ENCODE results near the gene HMG20A.

The HMG20A gene

DNA sequence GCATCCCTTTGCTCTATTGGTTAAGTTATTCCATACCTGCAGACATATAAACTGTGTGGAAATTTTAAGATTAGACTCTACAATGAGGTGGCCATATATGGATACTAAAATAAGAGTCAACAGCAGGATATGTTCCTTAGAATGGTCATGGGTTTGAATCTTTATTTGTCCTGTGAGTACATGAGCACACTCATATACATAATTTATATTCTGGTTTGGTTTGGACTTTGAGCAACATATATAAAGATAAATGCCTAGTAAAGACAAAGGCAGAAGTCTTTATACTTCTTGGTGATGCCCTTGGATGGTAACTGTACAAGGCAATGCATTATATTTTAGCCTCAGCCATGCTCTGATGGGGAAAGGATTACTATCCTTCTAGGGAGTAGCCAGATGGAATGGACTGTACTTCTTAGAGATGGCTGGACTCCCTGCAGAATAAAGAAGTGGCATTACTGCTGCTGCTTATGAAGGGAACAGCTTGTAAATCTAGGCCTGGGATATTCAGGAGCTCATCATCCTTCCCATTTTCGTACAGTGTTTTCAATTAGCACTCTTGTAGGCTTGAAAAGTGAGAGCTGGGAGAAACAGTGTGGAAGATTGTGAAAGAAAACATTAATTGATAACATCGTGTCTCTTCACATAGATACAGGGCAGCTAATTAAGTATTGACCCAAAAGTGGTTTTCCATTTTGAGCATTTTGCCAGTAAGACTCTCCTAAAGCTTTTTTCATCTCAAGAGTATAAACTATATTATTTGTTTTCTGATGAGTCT, 60.4 kb downstream of the HMG20A start:
- DNase-seq: no peak

GRCh38 chr15:77481670-77482069, 61.0 kb downstream of the HMG20A start:
- no peak for DNase-seq

- DNase-seq: no peak
These were observed 61.9 kb downstream of the HMG20A start for GRCh38 chr15:77482570-77482969.

DNA sequence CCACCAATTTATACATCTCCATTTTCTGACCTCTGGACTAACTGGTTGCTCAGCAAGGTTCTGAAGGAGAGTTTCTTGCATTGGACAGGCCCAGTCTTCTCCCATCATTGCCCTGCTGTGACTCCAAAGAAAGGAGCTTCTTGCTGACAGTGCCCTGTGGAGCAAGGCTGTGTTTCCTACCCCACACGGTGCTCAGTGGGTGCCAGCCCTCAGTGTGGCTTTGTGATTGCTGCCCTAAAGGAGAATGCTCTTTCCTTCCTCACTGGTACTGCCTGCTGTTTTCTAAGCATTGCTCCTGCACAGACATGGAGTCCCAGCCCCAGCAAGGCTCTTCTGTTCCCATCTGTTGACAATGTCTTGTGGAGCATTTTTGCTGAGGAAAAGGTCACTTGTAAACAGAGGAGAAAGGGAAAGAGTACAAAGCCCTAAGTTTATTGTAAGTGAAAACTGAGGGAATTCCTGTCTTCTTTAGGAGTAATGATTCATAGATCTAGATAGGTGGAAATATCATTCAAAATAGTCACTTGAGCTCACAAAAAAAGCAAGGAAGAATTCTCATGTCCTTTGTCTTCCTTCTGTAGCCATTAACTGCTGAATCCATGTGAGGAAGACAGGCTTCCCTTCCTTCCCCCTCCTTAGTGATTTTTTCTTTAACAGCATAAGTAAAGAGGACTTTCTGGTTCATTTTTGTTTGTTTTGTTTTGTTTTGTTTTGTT, 62.9 kb downstream of the HMG20A start:
- no peak for DNase-seq

GRCh38 chr15:77484994-77485393, 64.3 kb downstream of the HMG20A start:
- no peak for DNase-seq

GRCh38 chr15:77486542-77487468, 66.1 kb downstream of the HMG20A start:
- DNase-seq: no peak

- DNase-seq: no peak
These were observed 66.8 kb downstream of the HMG20A start for GRCh38 chr15:77487469-77487842.

GRCh38 chr15:77487888-77488287, 67.2 kb downstream of the HMG20A start:
- no peak for DNase-seq

- DNase-seq: no peak
These were observed 69.0 kb downstream of the HMG20A start for GRCh38 chr15:77489647-77490046.

GRCh38 chr15:77493324-77493907, 72.7 kb downstream of the HMG20A start:
- no peak for DNase-seq

DNA sequence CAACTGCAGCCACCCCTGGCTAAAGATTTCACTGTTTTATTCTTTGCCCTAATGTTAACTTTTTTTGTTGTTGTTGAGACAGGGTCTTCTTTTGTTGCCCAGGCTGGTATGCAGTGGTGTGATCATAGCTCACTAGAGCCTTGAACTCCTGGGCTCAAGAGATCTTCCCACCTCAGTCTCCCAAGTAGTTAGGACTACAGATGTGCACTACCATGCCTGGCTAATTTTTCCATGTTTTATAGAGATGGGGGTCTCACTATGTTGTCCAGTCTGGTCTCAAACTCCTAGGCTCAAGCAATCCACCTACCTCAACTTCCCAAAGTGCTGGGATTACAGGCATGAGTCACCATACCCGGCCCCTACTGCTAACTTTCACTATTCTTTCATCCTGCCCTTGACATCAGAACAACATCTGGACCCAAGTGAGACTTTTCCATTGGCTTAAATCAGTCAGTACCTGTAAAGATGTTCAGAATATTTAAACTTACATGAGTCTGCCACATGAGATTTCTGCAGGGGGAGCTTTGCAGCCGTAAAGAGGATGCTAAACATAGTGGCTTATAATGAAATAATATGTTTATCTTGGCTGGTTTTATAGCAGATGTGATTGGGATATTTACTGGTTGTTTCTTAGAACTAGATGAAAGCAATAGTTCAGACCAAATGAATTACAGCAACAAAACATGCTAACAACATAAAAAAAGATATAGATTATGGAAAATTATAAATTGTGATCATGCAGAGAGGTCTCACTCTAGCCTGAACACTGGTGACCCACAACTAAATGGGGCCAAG, 73.6 kb downstream of the HMG20A start:
- DNase-seq: no peak

- no peak for DNase-seq
These were observed 74.3 kb downstream of the HMG20A start for GRCh38 chr15:77494964-77495363.

DNA sequence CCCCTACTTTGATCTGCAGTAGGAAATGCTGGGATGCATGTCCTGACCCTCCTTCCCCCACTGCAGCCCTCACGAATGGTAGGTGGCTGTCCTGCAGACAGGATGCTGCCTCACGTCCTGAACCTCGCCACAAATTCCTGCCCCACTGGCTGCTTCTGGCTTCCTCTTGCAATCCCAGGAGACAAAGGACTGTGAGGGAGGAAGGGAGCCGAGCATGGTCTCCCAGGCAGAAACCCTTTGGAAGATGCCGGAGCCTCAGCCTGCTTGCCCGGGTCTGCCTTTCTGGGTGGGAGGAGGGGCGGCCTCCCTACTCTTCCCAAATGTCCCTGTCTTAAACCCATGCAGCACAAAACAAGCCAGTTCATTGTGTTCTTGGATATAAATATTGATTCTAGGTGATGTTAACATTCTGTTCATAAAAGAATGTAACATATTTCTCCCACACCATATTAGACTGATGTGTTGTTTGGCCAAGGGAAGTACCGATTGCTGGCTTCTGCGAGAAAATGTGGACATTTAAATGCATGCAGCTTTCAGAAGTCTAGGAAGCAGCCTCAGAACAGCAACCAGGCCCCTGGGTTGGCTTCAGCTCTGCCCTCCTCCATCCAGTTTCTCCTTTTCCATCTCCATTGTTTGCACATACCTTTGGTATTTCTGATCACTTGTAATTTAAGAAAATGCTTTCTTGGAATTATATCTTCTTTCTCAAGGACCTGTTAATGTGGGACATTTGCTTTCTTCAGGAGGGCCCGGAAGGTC, 75.3 kb downstream of the HMG20A start:
- DNase-seq: no peak

DNA sequence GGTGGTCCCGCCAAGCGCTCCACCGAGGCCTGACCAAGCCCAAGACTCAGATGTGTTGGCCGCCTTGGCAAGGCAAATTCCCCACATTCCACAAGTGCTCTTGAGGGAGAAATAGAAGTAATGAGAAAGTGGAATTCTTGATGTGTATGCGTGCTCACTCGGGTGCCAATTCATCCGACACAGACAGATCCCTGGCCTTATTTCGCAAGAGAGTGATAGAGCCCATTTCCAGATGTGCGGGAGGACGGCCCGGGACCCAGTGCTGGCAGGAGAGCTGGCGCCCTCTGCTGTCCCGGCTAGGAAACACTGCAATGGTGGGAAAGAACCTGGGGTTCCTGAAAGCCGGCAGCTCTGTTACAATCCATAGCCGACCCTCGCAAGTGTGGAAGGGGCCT, 76.0 kb downstream of the HMG20A start:
- DNase-seq: peak; percentile 86

DNA sequence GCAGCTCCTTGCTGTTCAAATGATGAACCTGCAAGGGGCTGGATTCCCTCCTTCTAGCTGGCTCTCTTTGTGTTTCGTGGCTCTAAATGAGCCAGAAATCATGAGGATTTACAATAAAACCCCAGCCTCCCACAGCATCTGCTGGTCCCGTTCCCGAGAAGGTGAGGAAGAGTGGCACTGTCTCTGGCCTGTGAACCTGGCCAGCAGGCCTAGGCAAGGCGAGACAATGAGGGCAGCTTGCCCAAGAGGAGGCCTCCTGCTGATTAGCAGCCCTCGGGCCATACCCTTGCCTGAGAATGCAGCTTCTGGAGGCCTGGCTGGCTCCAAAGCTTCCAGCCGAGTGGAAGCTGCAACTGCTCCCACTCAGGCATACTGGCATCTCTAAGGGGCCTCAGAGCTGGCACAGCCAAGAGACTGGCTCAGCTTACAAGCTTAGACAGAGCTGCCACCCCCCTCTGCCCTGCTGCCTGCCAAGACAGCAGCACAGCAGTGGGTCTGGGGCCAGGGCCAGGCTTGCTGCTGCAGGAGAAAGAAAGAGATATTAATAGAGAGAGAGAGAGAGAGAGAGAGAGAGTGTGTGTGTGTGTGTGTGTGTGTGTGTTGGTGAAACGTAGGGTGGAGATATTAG, 76.5 kb downstream of the HMG20A start:
- no peak for DNase-seq

DNA sequence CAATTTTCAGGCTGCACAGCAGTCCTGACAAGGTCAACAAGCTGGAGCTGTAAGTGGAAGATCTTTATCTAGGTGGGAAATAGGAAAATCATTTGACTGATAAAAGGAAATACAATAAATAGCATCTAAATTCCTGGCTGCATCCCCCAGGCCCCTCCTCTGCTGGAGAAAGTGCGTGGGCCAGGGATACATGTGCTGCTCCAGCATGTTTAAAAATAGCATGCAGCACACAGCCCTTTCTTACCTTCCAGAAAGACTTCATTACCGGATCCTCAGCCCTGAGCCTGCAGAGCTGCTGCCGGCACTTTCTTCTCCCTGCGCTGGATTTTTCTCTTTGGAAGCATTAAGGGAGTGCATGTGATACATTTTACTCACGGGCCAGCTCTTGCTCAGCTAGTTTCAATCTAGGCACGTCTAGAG, 77.3 kb downstream of the HMG20A start:
- no peak for DNase-seq

- DNase-seq: no peak
These were observed 78.5 kb downstream of the HMG20A start for GRCh38 chr15:77499087-77499760.

GRCh38 chr15:77500989-77501388, 80.3 kb downstream of the HMG20A start:
- no peak for DNase-seq

DNA sequence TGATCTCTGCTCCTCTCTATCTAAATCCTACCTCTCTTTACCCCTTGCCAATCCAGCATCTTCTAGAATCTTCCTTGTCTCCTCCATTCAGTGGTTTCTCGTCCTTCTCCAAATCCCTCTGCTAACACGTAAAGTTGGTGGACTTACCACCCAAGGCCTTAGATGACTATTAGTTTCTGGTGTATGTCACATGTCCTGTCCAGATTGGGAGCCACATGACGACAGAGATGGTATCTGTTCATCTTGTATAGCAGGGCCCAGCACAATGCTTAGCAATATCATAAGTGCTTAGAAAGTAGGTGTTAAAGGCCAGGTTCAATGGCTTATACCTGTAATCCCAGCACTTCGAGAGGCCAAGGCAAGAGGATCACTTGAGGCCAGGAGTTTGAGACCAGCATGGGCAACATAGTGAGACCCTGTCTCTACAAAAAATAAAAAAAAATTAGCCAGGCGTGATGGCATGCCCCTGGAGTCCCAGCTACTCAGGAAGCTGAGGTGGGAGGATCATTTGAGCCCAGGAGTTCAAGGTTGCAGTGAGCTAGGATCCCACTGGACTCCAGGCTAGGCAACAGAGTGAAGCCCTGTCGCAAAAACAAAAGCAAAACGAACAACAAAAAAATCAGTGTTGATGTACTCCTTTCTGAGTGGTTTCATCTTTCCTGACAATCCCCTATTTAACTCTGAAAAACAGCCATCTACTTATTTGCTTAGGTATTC, 81.8 kb downstream of the HMG20A start:
- DNase-seq: no peak

GRCh38 chr15:77503240-77503639, 82.6 kb downstream of the HMG20A start:
- no peak for DNase-seq

All from activated CD8-positive, alpha-beta memory T cell treated with anti-CD3 and anti-CD28 coated beads, Interleukin-2, amount 50 U/mL, for 48 hours (primary cell).